Astrocyte (in vitro differentiated cells and primary cell): Measurements from ENCODE around the gene TMEM119. TPM values are rescaled to one million over a fixed set of nuclear protein-coding genes. Genes with fewer than 3 reads are reported as not detected.

Source experiments
- DNase-seq: peaks from one replicate; pipeline ENCODE4 v3.0.0-alpha.2; 2010; ENCODE audit warnings: low read depth
- FAIRE-seq: peaks from 2 replicates; lab custom pipeline; 2011; peaks lifted over from hg19 to GRCh38; lab: Jason Lieb, UNC
- H2AFZ ChIP-seq: 2 replicates; pipeline ENCODE4 v1.6.0; 2012; ENCODE audit warnings: low read depth, low read length, inconsistent platforms
- H3K27ac ChIP-seq: 2 replicates; pipeline ENCODE4 v1.5.1; 2011; ENCODE audit warnings: low read depth, low read length, inconsistent platforms
- H3K27me3 ChIP-seq: 2 replicates; pipeline ENCODE4 v1.6.0; 2011; ENCODE audit warnings: low read length, inconsistent platforms; ENCODE audit not compliant: insufficient read depth
- H3K36me3 ChIP-seq: 2 replicates; pipeline ENCODE4 v1.5.1; 2011; ENCODE audit warnings: low read length, inconsistent platforms; ENCODE audit not compliant: insufficient read depth
- H3K4me1 ChIP-seq: 2 replicates; pipeline ENCODE4 v1.5.1; 2011; ENCODE audit warnings: low read length, inconsistent platforms; ENCODE audit not compliant: insufficient read depth
- H3K4me2 ChIP-seq: 2 replicates; pipeline ENCODE4 v1.6.0; 2012; ENCODE audit warnings: low read length, inconsistent platforms
- H3K4me3 ChIP-seq: 2 replicates; pipeline ENCODE4 v1.5.1; 2011; ENCODE audit warnings: low read depth, mild to moderate bottlenecking, low read length, inconsistent platforms; ENCODE audit not compliant: insufficient read depth
- H3K79me2 ChIP-seq: 2 replicates; pipeline ENCODE4 v1.6.0; 2012; ENCODE audit warnings: mild to moderate bottlenecking, low read length, inconsistent platforms; ENCODE audit not compliant: insufficient read depth
- H3K9ac ChIP-seq: 2 replicates; pipeline ENCODE4 v1.6.0; 2012; ENCODE audit warnings: mild to moderate bottlenecking, low read length, inconsistent platforms
- H3K9me3 ChIP-seq: 2 replicates; pipeline ENCODE4 v1.5.1; 2012; ENCODE audit warnings: low read depth, mild to moderate bottlenecking, low read length, inconsistent platforms; ENCODE audit not compliant: insufficient read depth
- H4K20me1 ChIP-seq: 2 replicates; pipeline ENCODE4 v1.6.0; 2012; ENCODE audit warnings: low read length, inconsistent platforms; ENCODE audit not compliant: insufficient read depth
- H3K27ac Mint-ChIP-seq: one replicate; pipeline ENCODE4 v1.8.0; 2021; ENCODE audit warnings: mild to moderate bottlenecking, mixed read lengths; ENCODE audit not compliant: unreplicated experiment
- H3K27me3 Mint-ChIP-seq: one replicate; pipeline ENCODE4 v1.8.0; 2021; ENCODE audit warnings: low read depth, mixed read lengths; ENCODE audit not compliant: unreplicated experiment
- H3K36me3 Mint-ChIP-seq: one replicate; pipeline ENCODE4 v1.8.0; 2021; ENCODE audit warnings: low read depth, mixed read lengths; ENCODE audit not compliant: unreplicated experiment
- H3K4me1 Mint-ChIP-seq: one replicate; pipeline ENCODE4 v1.8.0; 2021; ENCODE audit warnings: low read depth, mixed read lengths; ENCODE audit not compliant: unreplicated experiment
- H3K4me3 Mint-ChIP-seq: one replicate; pipeline ENCODE4 v1.8.0; 2021; ENCODE audit warnings: mild to moderate bottlenecking, moderate library complexity, mixed read lengths; ENCODE audit not compliant: unreplicated experiment
- H3K9me3 Mint-ChIP-seq: one replicate; pipeline ENCODE4 v1.8.0; 2021; ENCODE audit warnings: mild to moderate bottlenecking, mixed read lengths; ENCODE audit not compliant: unreplicated experiment
- EZH2 ChIP-seq: IDR thresholded peaks from 2 replicates; pipeline ENCODE4 v1.6.1; 2012; ENCODE audit warnings: mild to moderate bottlenecking, low read length, inconsistent platforms; ENCODE audit not compliant: insufficient read depth
- total RNA-seq: library from RNA; stranded (reverse); gene quantifications from 2 replicates; pipeline ENCODE4 v1.2.1, GENCODE V29; 2021
- TF ChIP-seq, protein P1 (sequence below): IDR thresholded peaks from 2 replicates; pipeline ENCODE4 v1.5.1; 2011; ENCODE audit warnings: low read depth, mild to moderate bottlenecking, inconsistent platforms, low read length, moderate library complexity; ENCODE audit not compliant: insufficient read depth

TMEM119 gene
- total RNA-seq, 1 donor from 2014 or later = 0.91 TPM

- TF ChIP-seq EZH2 = no peak
- TF ChIP-seq, protein P1, sequence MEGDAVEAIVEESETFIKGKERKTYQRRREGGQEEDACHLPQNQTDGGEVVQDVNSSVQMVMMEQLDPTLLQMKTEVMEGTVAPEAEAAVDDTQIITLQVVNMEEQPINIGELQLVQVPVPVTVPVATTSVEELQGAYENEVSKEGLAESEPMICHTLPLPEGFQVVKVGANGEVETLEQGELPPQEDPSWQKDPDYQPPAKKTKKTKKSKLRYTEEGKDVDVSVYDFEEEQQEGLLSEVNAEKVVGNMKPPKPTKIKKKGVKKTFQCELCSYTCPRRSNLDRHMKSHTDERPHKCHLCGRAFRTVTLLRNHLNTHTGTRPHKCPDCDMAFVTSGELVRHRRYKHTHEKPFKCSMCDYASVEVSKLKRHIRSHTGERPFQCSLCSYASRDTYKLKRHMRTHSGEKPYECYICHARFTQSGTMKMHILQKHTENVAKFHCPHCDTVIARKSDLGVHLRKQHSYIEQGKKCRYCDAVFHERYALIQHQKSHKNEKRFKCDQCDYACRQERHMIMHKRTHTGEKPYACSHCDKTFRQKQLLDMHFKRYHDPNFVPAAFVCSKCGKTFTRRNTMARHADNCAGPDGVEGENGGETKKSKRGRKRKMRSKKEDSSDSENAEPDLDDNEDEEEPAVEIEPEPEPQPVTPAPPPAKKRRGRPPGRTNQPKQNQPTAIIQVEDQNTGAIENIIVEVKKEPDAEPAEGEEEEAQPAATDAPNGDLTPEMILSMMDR = no peak
- peaks cover 5% of the 10 kb centered on the region for H3K36me3 Mint-ChIP-seq
- H3K4me3 ChIP-seq = no peak overlapping the region
- H3K79me2 ChIP-seq = no peaks in the 10 kb centered on the region
- H3K27me3 ChIP-seq = no peaks in the 10 kb centered on the region
- H3K27me3 Mint-ChIP-seq = no peaks in the 10 kb centered on the region
- H3K27ac ChIP-seq = no peak overlapping the region
- H3K9ac ChIP-seq = no peak overlapping the region
- H3K9me3 Mint-ChIP-seq = peaks cover 3% of the 10 kb centered on the region
- H4K20me1 ChIP-seq = no peaks in the 10 kb centered on the region
- peaks cover 5% of the 10 kb centered on the region for H3K4me1 ChIP-seq
- H3K4me3 Mint-ChIP-seq = no peak overlapping the region
- peaks cover 13% of the 10 kb centered on the region for H3K36me3 ChIP-seq
- H3K4me2 ChIP-seq = no peak overlapping the region
- H2AFZ ChIP-seq = no peak overlapping the region
- FAIRE-seq (no peak), DNase-seq (peak; percentile 33)
- H3K9me3 ChIP-seq = no peaks in the 10 kb centered on the region
- peaks cover 11% of the 10 kb centered on the region for H3K4me1 Mint-ChIP-seq
- H3K27ac Mint-ChIP-seq = no peak overlapping the region
Measured at GRCh38 chr12:108572166-108572790, 25.6 kb downstream of the TMEM119 start.

DNA sequence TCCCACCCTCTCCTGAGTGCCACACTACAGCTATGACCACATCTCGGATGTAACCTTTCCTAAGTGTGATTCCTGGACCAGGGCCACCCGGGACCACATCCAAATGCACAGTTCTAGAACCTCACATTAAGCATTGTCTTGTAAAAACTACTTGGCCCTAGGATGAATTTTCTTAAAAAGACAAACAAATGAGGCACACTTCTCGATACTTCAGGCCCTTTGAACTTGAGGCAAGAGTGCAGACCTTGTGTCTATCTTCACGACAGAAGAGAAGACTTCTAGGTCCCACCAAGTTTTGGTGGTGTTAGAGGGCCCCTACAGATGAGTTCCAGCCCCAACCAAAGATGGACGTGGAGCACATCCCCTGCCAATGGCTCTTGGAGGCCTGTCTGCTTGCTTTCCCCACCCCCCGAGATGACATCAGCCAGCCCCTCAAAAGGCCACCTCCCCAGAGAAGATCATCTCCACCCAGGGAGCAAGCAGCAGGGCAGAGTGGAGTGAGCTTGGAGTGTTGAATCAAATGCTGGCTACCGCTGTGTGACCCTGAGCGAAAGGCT lies 26.2 kb downstream of the TMEM119 start:
- Mint-ChIP-seq H3K27me3 (no peaks in the 10 kb centered on the region), H3K36me3 (peaks cover 5% of the 10 kb centered on the region), H3K9me3 (peaks cover 3% of the 10 kb centered on the region), H3K27ac (peak overlapping the region; percentile 41), H3K4me1 (peaks cover 12% of the 10 kb centered on the region), H3K4me3 (no peak overlapping the region)
- H3K9ac ChIP-seq = no peak overlapping the region
- H2AFZ ChIP-seq = no peak overlapping the region
- H4K20me1 ChIP-seq = no peaks in the 10 kb centered on the region
- peaks cover 19% of the 10 kb centered on the region for H3K36me3 ChIP-seq
- H3K4me1 ChIP-seq = peaks cover 1% of the 10 kb centered on the region
- no peak overlapping the region for H3K4me3 ChIP-seq
- H3K27ac ChIP-seq = no peak overlapping the region
- H3K27me3 ChIP-seq = no peaks in the 10 kb centered on the region
- H3K79me2 ChIP-seq = no peaks in the 10 kb centered on the region
- no peak overlapping the region for H3K4me2 ChIP-seq
- DNase-seq = no peak
- no peak for FAIRE-seq
- TF ChIP-seq, protein P1 = no peak
- H3K9me3 ChIP-seq = no peaks in the 10 kb centered on the region
